ENCODE measurements around the gene ZCCHC4.

Gene ZCCHC4

GRCh38 chr4:25312496-25313200 is at the start of gene ZCCHC4:
Gene ZCCHC4 (plus strand): TSS chr4:25312774. CDS start chr4:25312810, 36 bp downstream.
- DNase-seq (ENCODE audit: low read depth in 2 of 2, low spot score in 1 of 2) = peak; percentile 81 to 83

GRCh38 chr4:25271866-25272265 is 40.7 kb upstream of the ZCCHC4 start:
- no peak for DNase-seq (ENCODE audit: low read depth in 2 of 2, low spot score in 1 of 2)

GRCh38 chr4:25280210-25280609 is 32.4 kb upstream of the ZCCHC4 start:
- DNase-seq (ENCODE audit: low read depth in 2 of 2, low spot score in 1 of 2) = no peak

- no peak for DNase-seq (ENCODE audit: low read depth in 2 of 2, low spot score in 1 of 2)
Observed at GRCh38 chr4:25283948-25284347, 28.6 kb upstream of the ZCCHC4 start.

- no peak for DNase-seq (ENCODE audit: low read depth in 2 of 2, low spot score in 1 of 2)
Observed at GRCh38 chr4:25284466-25284865, 28.1 kb upstream of the ZCCHC4 start.

GRCh38 chr4:25290490-25291067 is 22.0 kb upstream of the ZCCHC4 start:
- DNase-seq (ENCODE audit: low read depth in 2 of 2, low spot score in 1 of 2) = no peak

GRCh38 chr4:25291158-25291733 is 21.3 kb upstream of the ZCCHC4 start:
- DNase-seq (ENCODE audit: low read depth in 2 of 2, low spot score in 1 of 2) = no peak

GRCh38 chr4:25297528-25298242 is 14.9 kb upstream of the ZCCHC4 start:
- no peak for DNase-seq (ENCODE audit: low read depth in 2 of 2, low spot score in 1 of 2)

- no peak for DNase-seq (ENCODE audit: low read depth in 2 of 2, low spot score in 1 of 2)
Observed at GRCh38 chr4:25299476-25300203, 12.9 kb upstream of the ZCCHC4 start.

GRCh38 chr4:25301471-25301870 is 11.1 kb upstream of the ZCCHC4 start:
- no peak for DNase-seq (ENCODE audit: low read depth in 2 of 2, low spot score in 1 of 2)

- no peak for DNase-seq (ENCODE audit: low read depth in 2 of 2, low spot score in 1 of 2)
Observed at GRCh38 chr4:25302626-25303025, 9.9 kb upstream of the ZCCHC4 start.

- DNase-seq (ENCODE audit: low read depth in 2 of 2, low spot score in 1 of 2) = no peak
Observed at GRCh38 chr4:25303578-25303977, 9.0 kb upstream of the ZCCHC4 start.

GRCh38 chr4:25306518-25307057 is 6.0 kb upstream of the ZCCHC4 start:
- no peak for DNase-seq (ENCODE audit: low read depth in 2 of 2, low spot score in 1 of 2)

- no peak for DNase-seq (ENCODE audit: low read depth in 2 of 2, low spot score in 1 of 2)
Observed at GRCh38 chr4:25307596-25307995, 5.0 kb upstream of the ZCCHC4 start.

- DNase-seq (ENCODE audit: low read depth in 2 of 2, low spot score in 1 of 2) = no peak
Observed at GRCh38 chr4:25308306-25308705, 4.3 kb upstream of the ZCCHC4 start.

- no peak for DNase-seq (ENCODE audit: low read depth in 2 of 2, low spot score in 1 of 2)
Observed at GRCh38 chr4:25308761-25309160, 3.8 kb upstream of the ZCCHC4 start.

GRCh38 chr4:25310066-25310802 is 2.3 kb upstream of the ZCCHC4 start:
- no peak for DNase-seq (ENCODE audit: low read depth in 2 of 2, low spot score in 1 of 2)

GRCh38 chr4:25310803-25311166 is 1.8 kb upstream of the ZCCHC4 start:
- no peak for DNase-seq (ENCODE audit: low read depth in 2 of 2, low spot score in 1 of 2)

- no peak for DNase-seq (ENCODE audit: low read depth in 2 of 2, low spot score in 1 of 2)
Observed at GRCh38 chr4:25313201-25313895, 774 bp downstream of the ZCCHC4 start.

GRCh38 chr4:25320336-25320735 is 7.8 kb downstream of the ZCCHC4 start:
- no peak for DNase-seq (ENCODE audit: low read depth in 2 of 2, low spot score in 1 of 2)

Measured in stimulated activated CD8-positive, alpha-beta memory T cell treated with anti-CD3 and anti-CD28 coated beads, Interleukin-4, amount 100 ng/mL, for 1 hour (primary cell).